ENCODE results near the gene PDE4D. TPM values are rescaled to one million over a fixed set of nuclear protein-coding genes. Genes with fewer than 3 reads are reported as not detected.

Gene PDE4D
- total RNA-seq, 1 donor from 2014 or later = 44.8 TPM

GRCh38 chr5:59142138-59142537 is 751.4 kb downstream of the PDE4D start:
- TF ChIP-seq CTCF (IDR thresholded peaks at IDR 0.05) = no peak
- no peaks in the 10 kb centered on the region for H3K4me1 ChIP-seq
- intact Hi-C loops (cut with DNase I) = no loop called here
- no peak for DNase-seq (ENCODE audit: low spot score in 2 of 2)
- H3K36me3 ChIP-seq = no peaks in the 10 kb centered on the region
- H3K27me3 ChIP-seq = no peaks in the 10 kb centered on the region
- H3K9me3 ChIP-seq = no peaks in the 10 kb centered on the region
- no peak overlapping the region for H3K27ac ChIP-seq
- no peak overlapping the region for H3K4me3 ChIP-seq

GRCh38 chr5:59140133-59140532 is 753.4 kb downstream of the PDE4D start:
- Histone ChIP-seq H3K4me1 (peaks cover 0 to 4% of the 10 kb centered on the region in 2 donors), H3K36me3 (no peaks in the 10 kb centered on the region), H3K4me3 (no peak overlapping the region), H3K9me3 (no peaks in the 10 kb centered on the region), H3K27me3 (no peaks in the 10 kb centered on the region), H3K27ac (no peak overlapping the region)
- TF ChIP-seq CTCF (IDR thresholded peaks at IDR 0.05) = no peak
- intact Hi-C loops (cut with DNase I) = no loop called here
- no peak for DNase-seq (ENCODE audit: low spot score in 2 of 2)

GRCh38 chr5:59139695-59140094 is 753.8 kb downstream of the PDE4D start:
- no peak for TF ChIP-seq CTCF (IDR thresholded peaks at IDR 0.05)
- Histone ChIP-seq H3K4me1 (peaks cover 0 to 4% of the 10 kb centered on the region in 2 donors), H3K27ac (no peak overlapping the region), H3K36me3 (no peaks in the 10 kb centered on the region), H3K27me3 (no peaks in the 10 kb centered on the region), H3K9me3 (no peaks in the 10 kb centered on the region), H3K4me3 (no peak overlapping the region)
- DNase-seq (ENCODE audit: low spot score in 2 of 2) = no peak
- intact Hi-C loops (cut with DNase I) = no loop called here

- DNase-seq (ENCODE audit: low spot score in 2 of 2) = no peak
- TF ChIP-seq CTCF (IDR thresholded peaks at IDR 0.05) = no peak
- no peaks in the 10 kb centered on the region for H3K27me3 ChIP-seq
- no peak overlapping the region for H3K4me3 ChIP-seq
- intact Hi-C loops (cut with DNase I) = no loop called here
- H3K4me1 ChIP-seq = peaks cover 0 to 4% of the 10 kb centered on the region in 2 donors
- H3K9me3 ChIP-seq = no peaks in the 10 kb centered on the region
- H3K36me3 ChIP-seq = no peaks in the 10 kb centered on the region
- no peak overlapping the region for H3K27ac ChIP-seq
These were observed 755.0 kb downstream of the PDE4D start for GRCh38 chr5:59138509-59138908.

- no peak overlapping the region for H3K4me3 ChIP-seq
- DNase-seq (ENCODE audit: low spot score in 2 of 2) = no peak
- TF ChIP-seq CTCF (IDR thresholded peaks at IDR 0.05) = no peak
- H3K4me1 ChIP-seq = peaks cover 0 to 4% of the 10 kb centered on the region in 2 donors
- H3K9me3 ChIP-seq = no peaks in the 10 kb centered on the region
- H3K36me3 ChIP-seq = no peaks in the 10 kb centered on the region
- intact Hi-C loops (cut with DNase I) = no loop called here
- H3K27ac ChIP-seq = no peak overlapping the region
- H3K27me3 ChIP-seq = no peaks in the 10 kb centered on the region
These were observed 755.7 kb downstream of the PDE4D start for GRCh38 chr5:59137846-59138245.

- no peak overlapping the region for H3K27ac ChIP-seq
- no peak for TF ChIP-seq CTCF (IDR thresholded peaks at IDR 0.05)
- H3K9me3 ChIP-seq = no peaks in the 10 kb centered on the region
- no peaks in the 10 kb centered on the region for H3K36me3 ChIP-seq
- H3K4me1 ChIP-seq = peaks cover 0 to 4% of the 10 kb centered on the region in 2 donors
- H3K27me3 ChIP-seq = no peaks in the 10 kb centered on the region
- intact Hi-C loops (cut with DNase I) = no loop called here
- H3K4me3 ChIP-seq = no peak overlapping the region
- DNase-seq (ENCODE audit: low spot score in 2 of 2) = no peak
These were observed 757.0 kb downstream of the PDE4D start for GRCh38 chr5:59136549-59136948.
